PC-9 (cell line): Measurements from ENCODE around the gene TMEM139. TPM values are rescaled to one million over a fixed set of nuclear protein-coding genes. Genes with fewer than 3 reads are reported as not detected.

Experiments
- BruUV-seq: library from RNA; stranded (reverse); fragments of 400-500 nt; replicated peaks from 2 replicates; lab custom pipeline; 2021; lab: Mats Ljungman, UMichigan
- CTCF ChIA-PET: fragments of 300-600 bp; sonication (Branson Sonifier 250); formaldehyde crosslinking; loops from one replicate; lab custom pipeline; 2022; ENCODE audit warnings: antibody characterized with exemption; lab: Charles Lee
- POLR2A ChIA-PET: fragments of 300-600 bp; sonication (Branson Sonifier 250); formaldehyde crosslinking; loops from one replicate; lab custom pipeline; 2022; ENCODE audit warnings: antibody characterized with exemption; ENCODE audit not compliant: unreplicated experiment; lab: Charles Lee
- DNase-seq, 2 experiments: peaks; one replicate each; pipeline versions ENCODE4 v3.0.0 to v3.0.0-alpha.2; 2015 to 2022; ENCODE audit warnings: mixed read lengths in 1 of 2
- H2AFZ ChIP-seq: fragments of 200-600 bp; sonication (generic); 2 replicates; pipeline ENCODE4 v1.8.1; 2017; ENCODE audit warnings: antibody characterized with exemption
- H3F3A ChIP-seq: fragments of 200-600 bp; sonication (generic); 2 replicates; pipeline ENCODE4 v1.8.1; 2017; ENCODE audit warnings: antibody characterized with exemption, mild to moderate bottlenecking, low read depth; ENCODE audit not compliant: insufficient read depth
- H3K27ac ChIP-seq: fragments of 200-600 bp; sonication (generic); 2 replicates; pipeline ENCODE4 v1.6.1; 2016; ENCODE audit warnings: mixed run types
- H3K27me3 ChIP-seq: fragments of 200-600 bp; sonication (generic); 2 replicates; pipeline ENCODE4 v1.6.1; 2016; ENCODE audit warnings: low read depth, mixed run types; ENCODE audit not compliant: insufficient read depth
- H3K36me3 ChIP-seq: fragments of 200-600 bp; sonication (generic); 2 replicates; pipeline ENCODE4 v1.6.1; 2016; ENCODE audit warnings: low read depth, mixed run types
- H3K4me1 ChIP-seq: fragments of 200-600 bp; sonication (generic); replicated peaks from 2 replicates; pipeline ENCODE4 v1.6.1; 2016; ENCODE audit warnings: mixed run types; ENCODE audit not compliant: insufficient read depth
- H3K4me2 ChIP-seq: fragments of 200-600 bp; sonication (generic); 2 replicates; pipeline ENCODE4 v1.6.1; 2017; ENCODE audit warnings: mixed run types
- H3K4me3 ChIP-seq: fragments of 200-600 bp; sonication (generic); 2 replicates; pipeline ENCODE4 v1.6.1; 2016; ENCODE audit warnings: mixed run types
- H3K79me2 ChIP-seq: fragments of 200-600 bp; sonication (generic); 2 replicates; pipeline ENCODE4 v1.6.1; 2017; ENCODE audit warnings: low read depth, mixed run types
- H3K9me2 ChIP-seq: fragments of 200-600 bp; sonication (generic); 2 replicates; pipeline ENCODE4 v1.8.1; 2017; ENCODE audit warnings: mild to moderate bottlenecking; ENCODE audit not compliant: insufficient read depth
- H3K9me3 ChIP-seq: fragments of 200-600 bp; sonication (generic); 2 replicates; pipeline ENCODE4 v1.8.1; 2016; ENCODE audit warnings: low read depth; ENCODE audit not compliant: insufficient read depth
- H4K20me1 ChIP-seq: fragments of 200-600 bp; sonication (generic); 2 replicates; pipeline ENCODE4 v1.8.1; 2017; ENCODE audit not compliant: insufficient read depth
- CTCF ChIP-seq: fragments of 200-600 bp; sonication (generic); conservative IDR thresholded peaks from 2 replicates; pipeline ENCODE4 v1.6.1; 2017; ENCODE audit warnings: mixed run types, antibody characterized with exemption, mild to moderate bottlenecking, moderate library complexity
- EZH2 ChIP-seq: fragments of 200-600 bp; sonication (generic); IDR thresholded peaks from 2 replicates; pipeline ENCODE4 v1.8.0; 2017; ENCODE audit warnings: antibody characterized with exemption, low read depth
- intact Hi-C: fragments of 100-400 bp; cut with micrococcal nuclease; formaldehyde crosslinking; loops from one replicate; pipeline ENCODE4 v1.10.0; 2022; ENCODE audit not compliant: unreplicated experiment
- total RNA-seq: library from RNA; stranded (reverse); gene quantifications from 2 replicates; pipeline ENCODE4 v1.2.3, GENCODE V29; 2021

Gene TMEM139
- total RNA-seq, 1 experiment from 2014 or later, result 131 TPM

GRCh38 chr7:143245123-143245522 is 39.6 kb upstream of the TMEM139 start:
- Histone ChIP-seq H3K4me3 (no peak overlapping the region), H2AFZ (0 out of 2 replicates have a peak overlapping the region, but pooled peaks have one; percentile 4), H3F3A (peaks cover 50% of the 10 kb centered on the region), H3K27me3 (no peaks in the 10 kb centered on the region), H3K4me1 (peaks cover 83% of the 10 kb centered on the region), H3K9me2 (no peaks in the 10 kb centered on the region), H3K79me2 (no peaks in the 10 kb centered on the region), H3K27ac (peak overlapping the region; percentile 58), H3K4me2 (peak overlapping the region; percentile 16), H3K36me3 (no peaks in the 10 kb centered on the region), H3K9me3 (no peaks in the 10 kb centered on the region; the same call in 1 of the 2 replicates), H4K20me1 (no peaks in the 10 kb centered on the region)
- intact Hi-C loops, result loop anchor here (10.0 kb wide), 1 partner anchor 880 kb away; the partner anchor contains the start of gene OR2A14
- POLR2A ChIA-PET, result interaction anchor here (0.7 kb wide), 1 partner anchor 125 kb away, joined by 5 read pairs; no protein-coding TSS in a partner anchor
- no peak for TF ChIP-seq CTCF
- no peak for TF ChIP-seq EZH2
- CTCF ChIA-PET, result no interaction called here
- DNase-seq, result peak in 1 of 2 experiments; percentile 77
- BruUV-seq, result no TSS peak

GRCh38 chr7:143247372-143247771 is 37.4 kb upstream of the TMEM139 start:
- H3K79me2 ChIP-seq, result no peaks in the 10 kb centered on the region
- H3F3A ChIP-seq, result peaks cover 52% of the 10 kb centered on the region
- peak overlapping the region; percentile 83 for H3K4me2 ChIP-seq
- ChIA-PET CTCF (interaction anchor here (1.1 kb wide), 1 partner anchor 36 kb away, joined by 3 read pairs; no protein-coding TSS in a partner anchor), POLR2A (interaction anchor here (0.6 kb wide), 1 partner anchor 25 kb away, joined by 4 read pairs; no protein-coding TSS in a partner anchor)
- no peaks in the 10 kb centered on the region for H3K27me3 ChIP-seq
- H3K36me3 ChIP-seq, result no peaks in the 10 kb centered on the region
- no peak overlapping the region for H3K4me3 ChIP-seq
- DNase-seq, result no peak
- intact Hi-C loops, result loop anchor here (10.0 kb wide), 1 partner anchor 877 kb away; the partner anchor contains the start of gene OR2A14
- H3K9me2 ChIP-seq, result no peaks in the 10 kb centered on the region
- H3K4me1 ChIP-seq, result peaks cover 78% of the 10 kb centered on the region
- H3K9me3 ChIP-seq, result no peaks in the 10 kb centered on the region; the same call in 1 of the 2 replicates
- H2AFZ ChIP-seq, result no peak overlapping the region
- no TSS peak for BruUV-seq
- TF ChIP-seq CTCF (no peak), EZH2 (no peak)
- peak overlapping the region; percentile 95 for H3K27ac ChIP-seq
- H4K20me1 ChIP-seq, result no peaks in the 10 kb centered on the region

- peak overlapping the region; percentile 32; the same call in 1 of the 2 replicates for H3K4me3 ChIP-seq
- peak overlapping the region; percentile 83 for H3K4me2 ChIP-seq
- H4K20me1 ChIP-seq, result no peaks in the 10 kb centered on the region
- ChIA-PET POLR2A (interaction anchor here (0.6 to 1.1 kb wide), 7 partner anchors 15 to 829 kb away, joined by 3 to 6 read pairs (median 4); partner anchors contain the start of genes CASP2 and GSTK1), CTCF (interaction anchor here (0.5 to 1.6 kb wide), 4 partner anchors 8 to 1273 kb away, joined by 3 to 12 read pairs (median 6); partner anchors contain the start of gene EPHB6)
- H3K9me3 ChIP-seq, result peaks cover 3% of the 10 kb centered on the region; the same call in 1 of the 2 replicates
- no peak overlapping the region for H2AFZ ChIP-seq
- no peaks in the 10 kb centered on the region for H3K9me2 ChIP-seq
- DNase-seq, result peak; percentile 91 to 100
- H3K79me2 ChIP-seq, result no peaks in the 10 kb centered on the region
- no TSS peak for BruUV-seq
- intact Hi-C loops, result loop anchor here (1.0 to 10.0 kb wide), 5 partner anchors 10 to 876 kb away; partner anchors contain the start of genes GSTK1, OR2A14 and ZYX
- no peaks in the 10 kb centered on the region for H3K36me3 ChIP-seq
- H3F3A ChIP-seq, result peaks cover 52% of the 10 kb centered on the region
- peak overlapping the region; percentile 95 for H3K27ac ChIP-seq
- H3K27me3 ChIP-seq, result no peaks in the 10 kb centered on the region
- no peak for TF ChIP-seq CTCF
- no peak for TF ChIP-seq EZH2
- peaks cover 76% of the 10 kb centered on the region for H3K4me1 ChIP-seq
Observed at GRCh38 chr7:143248761-143249354, 35.9 kb upstream of the TMEM139 start.
